ENCODE measurements around the gene ACBD4. TPM values are rescaled to one million over a fixed set of nuclear protein-coding genes. Genes with fewer than 3 reads are reported as not detected.

ACBD4 gene
- total and polyA plus RNA-seq, 4 donors = 4.4 to 51.4 (median 44.9) TPM

DNA sequence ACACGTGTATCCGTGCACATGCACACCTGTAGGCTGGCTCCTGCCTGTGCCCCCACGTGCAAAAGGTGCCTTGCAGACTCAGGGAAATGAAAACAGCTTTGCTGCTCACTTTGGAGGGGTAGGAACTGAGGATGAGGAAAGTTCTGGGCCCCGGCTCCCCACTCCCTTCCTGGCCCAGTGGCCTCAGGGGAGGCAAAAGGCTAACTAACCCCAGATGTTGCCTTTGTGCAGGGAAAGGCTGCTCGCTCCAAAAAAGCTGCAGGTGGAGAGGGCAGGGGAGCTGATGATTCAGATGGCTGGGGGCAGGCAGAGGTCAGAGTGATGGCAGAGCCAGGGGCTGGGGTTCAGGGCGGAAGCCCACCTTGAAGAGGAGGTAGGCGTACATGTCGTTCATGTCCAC lies 15.5 kb upstream of the ACBD4 start:
- H3K27ac ChIP-seq (ENCODE audit: low read depth in 1 of 2, low read length in 2 of 2) = no peak overlapping the region
- H3K27me3 ChIP-seq (ENCODE audit: control insufficient read depth in 4 of 4, insufficient read depth in 4 of 4, low read length in 3 of 4) = no peaks in the 10 kb centered on the region
- H3K4me1 ChIP-seq (ENCODE audit: control insufficient read depth in 4 of 4, insufficient read depth in 4 of 4, low read length in 3 of 4) = no peaks in the 10 kb centered on the region
- WGBS = 95% methylated on average over 8 of the region's 8 CpGs
- TF ChIP-seq, protein P1, sequence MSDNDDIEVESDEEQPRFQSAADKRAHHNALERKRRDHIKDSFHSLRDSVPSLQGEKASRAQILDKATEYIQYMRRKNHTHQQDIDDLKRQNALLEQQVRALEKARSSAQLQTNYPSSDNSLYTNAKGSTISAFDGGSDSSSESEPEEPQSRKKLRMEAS (IDR thresholded peaks at IDR 0.05) = no peak
- no peak for TF ChIP-seq YY1 (IDR thresholded peaks at IDR 0.05)
- no peak for TF ChIP-seq ZBTB33 (IDR thresholded peaks at IDR 0.05)
- TF ChIP-seq HNF4A (conservative IDR thresholded peaks at IDR 0.05) = no peak
- no peak for TF ChIP-seq FOXA1 (IDR thresholded peaks at IDR 0.05)
- TF ChIP-seq RXRA (IDR thresholded peaks at IDR 0.05) = no peak
- TF ChIP-seq CTCF (IDR thresholded peaks at IDR 0.05; ENCODE audit: low read depth, low read length, missing input control) = no peak
- no peak for TF ChIP-seq JUND (IDR thresholded peaks at IDR 0.05)
- TF ChIP-seq HNF4G (IDR thresholded peaks at IDR 0.05) = no peak
- no peak for TF ChIP-seq TAF1 (conservative IDR thresholded peaks at IDR 0.05)
- H3K4me3 ChIP-seq (ENCODE audit: low read depth in 1 of 3, low read length in 3 of 3) = no peak overlapping the region
- no peak overlapping the region for H3K9ac ChIP-seq (ENCODE audit: low read depth in 1 of 2, low read length in 2 of 2)
- no peaks in the 10 kb centered on the region for H3K9me3 ChIP-seq (ENCODE audit: control insufficient read depth in 4 of 4, low read length in 3 of 4)
- H3K36me3 ChIP-seq (ENCODE audit: control insufficient read depth in 4 of 4, insufficient read depth in 3 of 4, low read depth in 1 of 4, low read length in 3 of 4) = no peaks in the 10 kb centered on the region
- DNase-seq (ENCODE audit: low spot score) = no peak

DNA sequence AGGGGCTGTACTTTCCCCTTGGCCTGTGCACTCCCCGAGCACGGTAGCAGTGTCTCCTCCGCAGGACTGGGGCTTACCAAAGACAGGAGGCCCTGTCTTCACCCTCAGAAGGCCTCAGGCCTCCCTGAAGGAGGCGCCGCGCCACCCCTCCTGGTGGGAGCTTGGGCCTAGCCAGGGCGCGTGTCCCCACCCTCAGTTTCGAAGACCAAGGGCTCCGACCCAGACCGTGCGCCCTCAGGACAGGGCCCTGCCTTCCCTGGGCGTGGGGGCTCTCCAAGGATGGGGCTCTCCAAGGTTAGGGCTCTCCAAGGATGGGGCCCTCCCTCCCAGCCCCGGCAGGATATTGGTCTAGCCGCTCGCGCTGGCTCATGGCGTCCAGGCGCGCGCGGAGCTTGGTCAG lies 14.9 kb upstream of the ACBD4 start:
- 87% methylated on average over 22 of the region's 22 CpGs for WGBS
- DNase-seq (ENCODE audit: low spot score) = no peak

More for the DNA sequence above, 14.9 kb upstream of the ACBD4 start:
- no peaks in the 10 kb centered on the region for H3K27me3 ChIP-seq (ENCODE audit: control insufficient read depth in 4 of 4, insufficient read depth in 4 of 4, low read length in 3 of 4)
- H3K9me3 ChIP-seq (ENCODE audit: control insufficient read depth in 4 of 4, low read length in 3 of 4) = no peaks in the 10 kb centered on the region
- H3K9ac ChIP-seq (ENCODE audit: low read depth in 1 of 2, low read length in 2 of 2) = no peak overlapping the region
- TF ChIP-seq YY1 (IDR thresholded peaks at IDR 0.05) = no peak
- TF ChIP-seq, protein P2, sequence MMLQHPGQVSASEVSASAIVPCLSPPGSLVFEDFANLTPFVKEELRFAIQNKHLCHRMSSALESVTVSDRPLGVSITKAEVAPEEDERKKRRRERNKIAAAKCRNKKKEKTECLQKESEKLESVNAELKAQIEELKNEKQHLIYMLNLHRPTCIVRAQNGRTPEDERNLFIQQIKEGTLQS (IDR thresholded peaks at IDR 0.05) = no peak
- TF ChIP-seq RAD21 (IDR thresholded peaks at IDR 0.05) = no peak
- TF ChIP-seq GABPA (IDR thresholded peaks at IDR 0.05 in 1 of 2, conservative IDR thresholded peaks at IDR 0.05 in 1 of 2) = no peak
- no peak for TF ChIP-seq SP1 (IDR thresholded peaks at IDR 0.05)
- no peak for TF ChIP-seq RXRA (IDR thresholded peaks at IDR 0.05)
- TF ChIP-seq NR2F2 (IDR thresholded peaks at IDR 0.05) = no peak
- TF ChIP-seq ZBTB33 (IDR thresholded peaks at IDR 0.05) = no peak
- no peak for TF ChIP-seq JUND (IDR thresholded peaks at IDR 0.05)
- TF ChIP-seq CTCF (IDR thresholded peaks at IDR 0.05; ENCODE audit: low read depth, low read length, missing input control) = no peak
- TF ChIP-seq EGR1 (IDR thresholded peaks at IDR 0.05; ENCODE audit: low read depth in 2 of 2) = no peak
- TF ChIP-seq HNF4A (conservative IDR thresholded peaks at IDR 0.05) = no peak
- TF ChIP-seq FOXA2 (IDR thresholded peaks at IDR 0.05) = no peak
- TF ChIP-seq TAF1 (conservative IDR thresholded peaks at IDR 0.05) = no peak
- TF ChIP-seq, protein P1 (IDR thresholded peaks at IDR 0.05) = no peak
- H3K4me1 ChIP-seq (ENCODE audit: control insufficient read depth in 4 of 4, insufficient read depth in 4 of 4, low read length in 3 of 4) = no peaks in the 10 kb centered on the region
- no peak overlapping the region for H3K4me3 ChIP-seq (ENCODE audit: low read depth in 1 of 3, low read length in 3 of 3)
- no peak overlapping the region for H3K27ac ChIP-seq (ENCODE audit: low read depth in 1 of 2, low read length in 2 of 2)
- H3K36me3 ChIP-seq (ENCODE audit: control insufficient read depth in 4 of 4, insufficient read depth in 3 of 4, low read depth in 1 of 4, low read length in 3 of 4) = no peaks in the 10 kb centered on the region
